HG03066 (cell line): ENCODE measurements around the gene GALNT18.
A peak's percentile ranks its signal among the peaks of the same experiment; 100 is the strongest.

Source experiments
- ATAC-seq: cut with Tn5 transposase; IDR thresholded peaks from one replicate; pipeline ENCODE4 v1.9.1; 2021; ENCODE audit warnings: low read depth; ENCODE audit not compliant: unreplicated experiment

Gene GALNT18

DNA sequence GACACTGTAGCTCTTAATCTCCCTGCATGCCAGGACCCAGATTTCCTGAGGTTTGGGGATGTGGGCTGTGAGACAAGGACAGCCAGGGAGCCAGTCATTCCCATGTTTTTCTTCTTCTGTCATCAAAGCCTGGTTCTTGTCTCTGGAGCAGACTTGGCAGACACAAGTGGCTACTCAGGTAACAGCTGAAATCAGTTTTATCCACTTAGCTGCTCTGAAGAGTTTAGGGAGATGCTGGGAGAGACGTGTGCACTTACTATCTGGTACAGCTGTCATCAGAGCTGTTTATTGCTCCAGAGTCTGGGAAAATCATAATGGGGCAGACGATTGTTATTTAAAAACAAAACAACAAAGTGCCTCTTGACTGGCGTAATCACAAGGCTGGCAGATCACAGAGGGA, 325.4 kb downstream of the GALNT18 start:
- ATAC-seq = no peak

DNA sequence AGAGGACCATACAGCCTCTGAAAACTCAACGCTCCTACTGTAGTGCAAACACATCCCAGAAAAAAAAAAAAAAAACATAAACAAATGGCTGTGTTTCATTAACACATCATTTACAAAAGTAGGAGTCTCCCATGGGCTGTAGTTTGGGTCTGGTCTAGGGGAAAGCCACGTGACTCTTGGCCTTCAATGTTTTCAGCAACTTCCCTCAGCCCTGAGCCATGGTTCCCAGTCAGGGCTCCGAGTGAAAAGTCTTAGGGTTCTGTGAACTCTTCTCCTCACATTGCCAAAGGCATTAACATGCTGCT, 327.3 kb downstream of the GALNT18 start:
- no peak for ATAC-seq

DNA sequence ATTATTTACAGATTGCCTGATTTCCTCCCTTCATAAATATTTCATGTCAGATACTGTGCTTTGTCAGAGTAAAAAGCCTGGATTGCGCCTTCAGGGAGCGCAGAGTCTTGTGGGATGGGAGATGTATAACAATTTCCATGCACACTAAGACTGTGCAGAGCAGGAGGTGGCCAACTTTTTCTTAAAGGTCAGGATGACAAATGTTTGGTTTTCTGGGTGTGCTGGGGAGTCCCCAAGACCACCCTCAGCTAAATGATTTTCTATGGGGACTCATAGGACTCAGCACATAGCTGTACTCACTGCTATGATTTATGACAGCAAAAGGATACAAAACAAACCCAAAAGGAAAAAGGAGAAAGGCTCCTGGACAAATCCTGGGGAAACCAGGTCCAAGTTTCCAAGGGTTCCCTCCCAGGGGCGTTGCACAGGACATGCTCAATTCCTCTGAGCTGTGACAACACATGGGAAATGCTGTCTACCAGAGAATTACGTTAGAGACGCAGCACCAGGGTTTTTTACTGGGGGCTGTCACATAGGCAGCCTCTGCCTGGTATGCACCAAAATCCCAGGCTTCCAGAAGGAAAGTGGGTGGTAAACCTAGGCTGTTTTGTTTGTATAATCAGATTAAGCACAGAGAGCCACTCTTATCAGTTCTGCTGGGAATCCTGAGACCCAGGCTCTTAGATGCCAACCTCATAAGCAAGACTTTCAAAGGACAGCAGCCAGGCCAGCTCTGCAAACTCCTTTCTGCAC, 327.8 kb downstream of the GALNT18 start:
- ATAC-seq = no peak

DNA sequence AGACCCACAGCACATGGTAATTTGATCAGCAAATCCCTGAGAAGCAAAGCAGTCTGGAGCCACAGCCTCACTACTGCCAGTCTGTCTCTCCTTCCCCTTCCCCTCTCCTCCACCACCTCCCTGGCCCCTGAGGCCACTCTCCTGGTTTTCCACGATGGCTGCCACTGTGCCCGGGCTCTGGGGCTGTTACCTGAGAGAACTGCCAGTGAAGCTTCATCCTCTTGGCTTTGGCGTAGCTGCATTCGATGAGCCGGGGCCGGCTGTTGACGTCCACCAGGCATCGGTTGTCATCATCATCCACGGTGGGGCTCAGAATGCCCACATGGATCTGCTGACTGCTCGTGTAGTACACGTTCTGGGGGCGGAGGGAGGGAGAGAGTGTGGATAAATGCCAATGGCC, 329.0 kb downstream of the GALNT18 start:
- no peak for ATAC-seq

DNA sequence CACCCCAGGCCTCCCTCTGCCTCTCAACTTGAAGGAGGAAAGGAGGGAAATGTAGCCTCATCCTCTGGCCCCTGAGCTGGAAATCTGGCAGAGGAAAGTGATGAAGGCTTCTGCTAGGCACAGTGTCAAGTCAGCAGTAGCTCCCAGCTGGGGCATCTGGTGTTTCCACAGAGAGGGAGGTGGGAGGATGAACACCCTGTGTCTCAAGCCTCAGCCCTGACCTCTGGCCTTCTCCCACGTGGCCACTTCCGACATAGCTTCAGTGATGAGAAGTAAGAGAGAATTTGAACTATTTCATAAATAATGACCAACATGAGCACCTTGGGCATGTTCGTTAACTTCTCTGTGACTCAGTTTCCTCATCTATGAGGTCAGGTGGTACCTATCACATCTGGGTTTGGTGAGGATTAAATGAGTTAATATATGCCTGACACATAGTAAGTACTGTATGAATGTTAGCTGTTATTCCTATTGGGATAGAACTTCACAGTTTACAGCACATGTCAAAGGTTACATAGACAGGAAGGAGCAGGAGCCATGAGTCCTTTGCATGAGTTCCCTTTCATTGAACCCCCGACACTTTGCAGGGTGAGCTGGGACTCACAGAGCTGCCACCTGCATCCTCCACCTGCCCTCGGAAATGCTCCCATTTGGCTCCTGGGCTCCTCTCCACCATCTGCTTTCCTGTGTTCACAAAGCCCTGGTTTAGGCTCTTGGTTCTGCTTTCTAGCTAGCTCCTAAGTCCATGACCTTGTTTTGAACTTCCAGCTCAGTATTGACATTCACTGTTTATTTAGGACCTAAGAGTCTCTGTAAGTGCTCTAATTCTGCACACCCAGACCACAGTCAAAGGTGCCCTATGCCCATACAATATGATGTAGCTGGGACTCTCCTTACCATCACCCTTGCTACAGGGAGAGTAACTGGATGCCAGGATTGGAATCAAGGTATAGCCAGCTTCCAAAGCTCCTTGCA, 330.5 kb downstream of the GALNT18 start:
- ATAC-seq = no peak

DNA sequence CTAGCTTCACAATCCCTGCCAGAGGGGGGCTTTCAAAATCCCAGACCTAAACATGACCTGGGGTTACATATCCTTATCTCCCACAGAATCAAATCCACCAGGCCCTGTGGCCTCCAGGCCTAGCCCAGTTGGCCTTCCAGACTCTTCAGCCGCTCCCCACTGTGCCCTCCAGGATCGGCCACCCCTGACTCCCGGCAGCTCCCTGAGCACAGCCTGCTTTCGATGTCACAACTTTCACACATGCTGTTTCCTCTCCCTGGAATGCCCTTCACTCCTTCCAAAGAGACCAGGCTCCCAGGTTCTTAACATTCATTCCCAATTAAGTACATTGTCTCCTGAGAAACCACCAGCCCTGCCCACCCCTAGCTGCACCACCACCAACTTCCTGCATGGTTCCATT, 331.5 kb downstream of the GALNT18 start:
- ATAC-seq = no peak

DNA sequence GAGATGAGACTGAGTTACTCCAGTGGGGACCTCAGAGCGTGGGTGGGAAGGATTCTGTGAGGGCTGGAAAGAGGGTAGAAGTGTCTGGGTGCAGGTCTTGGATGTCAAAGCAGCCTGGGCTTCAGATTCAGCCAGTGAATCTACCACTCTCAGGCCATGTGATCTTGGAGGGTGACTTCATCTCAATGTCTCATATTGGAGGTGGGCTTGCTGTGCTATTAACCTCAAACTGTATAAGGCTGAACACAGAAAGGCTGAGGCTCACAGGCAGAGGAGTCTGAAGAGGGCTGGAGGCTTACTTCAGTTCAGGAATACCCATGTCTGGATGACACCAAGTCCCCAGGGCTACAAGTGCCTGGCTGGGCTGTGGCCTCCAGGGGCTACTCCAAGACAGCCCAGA, 332.1 kb downstream of the GALNT18 start:
- ATAC-seq = no peak

DNA sequence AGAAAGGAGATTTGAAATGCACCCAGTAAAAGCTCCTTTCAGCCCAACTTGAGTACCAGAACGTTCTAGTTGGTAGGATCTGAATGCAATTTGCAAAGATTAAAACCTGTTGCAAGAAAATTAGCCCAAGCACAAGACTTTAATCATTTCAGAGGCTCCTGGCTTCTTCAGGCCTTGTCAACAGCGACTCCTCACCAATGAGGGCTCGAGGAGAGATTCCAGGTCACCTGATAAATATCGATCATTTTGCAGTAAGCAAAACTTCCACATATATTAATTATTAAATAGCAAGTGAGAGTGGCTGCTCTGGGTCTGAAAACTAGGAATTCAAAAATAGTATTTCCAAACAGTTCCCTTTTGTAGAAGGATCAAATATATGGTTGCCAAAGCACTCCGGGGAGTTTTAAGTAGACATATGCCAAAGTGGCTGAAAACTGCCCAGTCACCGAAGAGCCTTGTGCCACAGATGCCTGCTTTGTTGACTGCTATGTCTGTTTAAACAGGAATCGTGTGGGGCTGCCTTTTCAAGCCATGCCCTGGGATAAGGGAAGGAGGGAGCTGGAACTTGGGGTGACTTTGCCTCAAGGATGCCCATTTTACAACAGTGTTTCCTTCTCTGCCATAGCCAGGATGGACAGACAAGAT, 332.7 kb downstream of the GALNT18 start:
- no peak for ATAC-seq

DNA sequence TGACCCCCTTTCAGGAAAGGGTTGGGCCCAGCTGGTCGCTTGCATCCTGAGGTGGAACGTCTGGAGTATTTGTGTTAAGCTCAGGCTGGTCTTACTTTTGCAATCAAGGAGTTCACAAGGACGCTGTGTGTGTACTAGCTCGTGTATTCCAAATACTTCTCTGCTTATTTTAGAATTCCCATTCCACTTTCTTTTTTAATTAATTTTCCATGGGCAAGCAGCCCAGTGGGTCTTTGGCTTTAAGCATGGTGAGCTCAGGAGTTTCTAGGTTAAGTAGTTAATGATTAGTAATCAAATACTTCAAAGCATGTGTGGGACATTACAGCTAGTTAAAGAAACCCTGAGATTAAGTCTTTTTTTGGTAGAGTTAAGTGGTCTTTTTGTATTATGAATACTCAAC, 337.3 kb downstream of the GALNT18 start:
- ATAC-seq = no peak

DNA sequence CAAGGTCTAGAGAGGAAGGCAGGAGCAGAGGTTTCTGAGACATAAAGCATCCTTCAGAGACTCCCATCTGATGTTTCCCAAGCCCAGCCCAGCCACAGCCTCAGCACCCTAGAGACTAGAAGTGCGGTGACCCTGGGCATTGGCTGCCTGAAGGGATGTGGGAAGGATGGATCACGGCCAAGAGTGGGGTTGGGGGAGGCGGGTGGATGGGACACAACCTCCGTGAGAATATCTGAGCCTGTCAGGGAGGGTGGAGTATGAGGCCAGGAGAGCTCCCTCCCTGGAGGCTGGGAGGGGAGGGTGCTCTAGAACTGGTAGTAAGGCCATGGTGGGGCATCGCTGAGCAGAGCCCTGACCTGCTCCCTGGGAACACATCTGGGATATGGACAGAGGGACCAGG, 340.2 kb downstream of the GALNT18 start:
- ATAC-seq = no peak

DNA sequence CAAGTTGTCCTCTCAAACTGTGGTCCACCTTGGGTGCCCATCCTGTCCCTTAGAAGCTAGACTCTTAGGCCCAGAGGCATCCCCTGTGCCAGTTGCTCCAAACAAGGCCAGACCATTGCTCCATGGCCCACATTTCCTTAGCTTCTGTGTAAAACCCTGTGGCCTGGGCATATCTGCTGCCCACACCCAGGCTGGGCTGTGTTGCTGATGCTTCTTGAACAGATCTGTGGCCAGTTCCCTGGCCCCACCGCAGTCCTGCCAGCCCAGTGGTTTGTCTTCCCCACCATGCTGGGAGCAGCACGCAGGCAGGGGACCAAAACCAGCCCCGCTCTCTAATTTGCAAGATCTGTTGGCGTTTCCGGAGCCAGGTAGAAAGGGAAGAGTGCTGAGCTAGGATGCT, 341.0 kb downstream of the GALNT18 start:
- no peak for ATAC-seq

DNA sequence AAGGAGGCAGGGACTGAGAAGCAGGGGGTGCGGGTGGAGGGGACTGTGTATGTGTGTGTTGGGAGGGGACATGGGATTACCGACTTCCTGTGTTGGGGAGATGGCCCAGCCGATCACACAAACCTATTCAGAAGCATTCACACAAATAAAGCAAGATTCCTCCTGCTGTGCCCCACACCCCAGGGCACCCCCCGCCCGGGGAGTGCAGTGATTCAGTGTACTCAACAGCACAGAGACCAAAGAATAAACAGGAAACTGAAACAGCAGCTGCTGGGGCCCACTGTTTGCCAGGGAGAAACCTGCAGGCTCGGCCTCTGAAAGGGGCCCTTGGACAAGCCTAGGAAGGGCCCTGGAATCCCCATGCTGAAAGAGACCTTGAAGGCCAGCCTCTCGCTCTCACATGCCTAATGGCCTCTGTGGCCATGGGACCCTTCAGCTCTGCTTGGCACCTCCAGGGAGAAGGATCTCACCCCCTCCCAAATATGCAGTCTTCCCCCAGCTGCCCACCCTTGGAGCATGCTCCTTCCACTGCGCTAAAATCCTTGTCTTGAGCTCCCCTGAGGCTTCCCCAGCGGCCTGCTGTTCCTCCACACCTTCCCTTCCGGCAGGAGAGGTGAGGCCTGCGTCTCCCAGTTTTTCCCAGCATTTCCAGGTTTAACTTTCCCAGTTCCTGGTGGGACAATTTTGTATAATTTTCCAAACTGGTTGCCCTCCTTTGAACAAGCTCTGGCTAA, 341.7 kb downstream of the GALNT18 start:
- no peak for ATAC-seq

DNA sequence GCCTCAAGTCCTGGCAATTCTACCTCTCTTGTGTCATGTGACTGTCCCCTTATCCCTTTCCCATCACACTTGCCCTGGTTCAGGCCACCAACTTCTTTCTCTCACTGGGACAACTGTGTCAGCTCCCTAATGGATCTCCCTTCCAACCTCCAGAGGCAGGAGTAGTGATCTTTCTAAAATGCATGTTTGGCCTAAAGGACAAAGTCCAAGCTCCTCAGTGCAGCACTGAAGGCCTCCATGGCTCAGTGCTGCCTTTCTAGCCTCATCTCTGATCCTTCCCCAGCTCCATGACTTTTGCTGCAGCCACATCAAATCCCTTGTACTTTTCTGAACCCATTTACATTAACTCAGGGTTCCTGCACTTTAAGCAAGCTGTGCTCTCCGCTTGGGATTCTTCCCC, 349.6 kb downstream of the GALNT18 start:
- ATAC-seq = no peak

DNA sequence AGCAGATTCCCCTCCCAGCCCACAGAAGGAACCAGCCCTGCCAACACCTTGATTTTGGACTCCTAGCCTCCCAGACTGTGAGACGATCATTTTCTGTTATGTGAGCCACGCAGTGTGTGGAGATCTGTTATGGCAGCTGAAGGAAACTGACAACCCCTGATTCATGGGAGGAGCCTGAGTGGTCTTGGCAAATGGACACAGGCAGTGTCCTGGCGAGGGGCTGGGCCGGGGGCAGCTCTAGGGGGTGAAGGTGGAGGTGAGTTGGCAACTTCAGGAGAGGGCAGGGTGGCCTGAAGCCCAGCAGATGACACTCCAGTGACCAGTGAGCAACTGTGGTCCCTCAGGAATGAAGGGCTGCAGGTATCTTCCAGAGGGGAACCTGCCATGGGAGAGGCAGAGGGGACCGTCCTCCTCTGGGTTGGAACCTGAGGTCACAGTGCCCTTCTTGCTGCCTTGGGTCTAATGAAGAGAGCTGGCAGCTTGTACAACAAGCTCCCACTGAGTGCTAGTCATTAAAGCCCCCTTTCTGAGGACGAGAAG, 351.5 kb downstream of the GALNT18 start:
- no peak for ATAC-seq

DNA sequence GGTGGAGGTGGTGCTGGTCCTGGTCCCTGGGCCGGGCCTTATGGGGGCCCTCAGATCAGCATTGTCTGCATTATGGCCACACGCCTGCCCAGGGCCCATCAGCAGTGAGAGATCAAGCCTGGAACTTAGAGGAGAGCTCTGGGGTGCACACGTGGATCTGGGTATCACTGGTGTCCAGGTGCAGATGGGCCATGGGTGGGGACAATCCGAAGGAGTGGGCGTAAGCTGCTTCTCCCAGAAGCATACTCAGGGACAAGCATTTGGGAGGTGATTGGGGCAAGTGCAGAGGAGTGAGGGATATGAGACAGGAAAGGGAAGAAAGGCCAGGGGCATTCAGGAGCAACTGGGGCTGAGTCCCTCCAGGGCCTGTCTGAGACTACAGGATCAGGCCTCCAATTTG, 353.1 kb downstream of the GALNT18 start:
- no peak for ATAC-seq

DNA sequence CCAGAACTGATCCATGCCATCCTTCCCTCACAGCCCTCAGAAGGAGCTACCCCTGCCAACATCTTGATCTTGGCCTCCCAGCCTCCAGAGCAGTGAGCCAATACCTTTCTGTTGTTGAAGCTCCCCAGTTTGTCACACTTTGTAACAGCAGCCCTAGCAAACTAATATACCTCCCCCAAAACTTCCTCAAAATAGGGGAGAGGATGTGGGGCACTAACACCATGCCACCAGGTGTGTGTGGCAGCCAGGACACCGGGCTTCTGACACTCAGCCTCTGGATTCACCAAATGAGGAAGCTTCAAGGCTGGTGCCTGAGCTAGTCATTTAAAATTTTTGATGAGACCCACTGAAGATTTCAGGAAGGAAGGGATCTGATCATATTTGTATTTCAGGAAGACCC, 353.7 kb downstream of the GALNT18 start:
- no peak for ATAC-seq

DNA sequence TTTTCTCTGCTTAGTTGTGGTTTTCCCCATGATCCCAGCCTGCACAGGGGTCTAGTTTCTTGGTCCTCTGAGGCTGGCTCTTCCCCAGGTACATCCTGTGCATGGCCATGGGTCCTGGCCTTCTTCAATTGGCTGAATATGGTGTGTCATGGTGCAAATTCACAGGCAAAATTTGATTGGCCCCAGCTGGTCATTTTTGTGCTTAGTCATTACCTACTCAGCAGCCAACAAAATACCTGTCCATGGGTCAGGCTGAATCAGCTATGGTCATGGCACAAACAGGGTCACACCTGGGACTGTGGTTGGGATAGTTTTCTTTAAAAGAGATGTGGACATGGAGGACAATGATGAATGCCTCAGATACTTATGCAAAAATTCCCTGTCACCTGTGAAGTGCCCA, 354.5 kb downstream of the GALNT18 start:
- no peak for ATAC-seq

DNA sequence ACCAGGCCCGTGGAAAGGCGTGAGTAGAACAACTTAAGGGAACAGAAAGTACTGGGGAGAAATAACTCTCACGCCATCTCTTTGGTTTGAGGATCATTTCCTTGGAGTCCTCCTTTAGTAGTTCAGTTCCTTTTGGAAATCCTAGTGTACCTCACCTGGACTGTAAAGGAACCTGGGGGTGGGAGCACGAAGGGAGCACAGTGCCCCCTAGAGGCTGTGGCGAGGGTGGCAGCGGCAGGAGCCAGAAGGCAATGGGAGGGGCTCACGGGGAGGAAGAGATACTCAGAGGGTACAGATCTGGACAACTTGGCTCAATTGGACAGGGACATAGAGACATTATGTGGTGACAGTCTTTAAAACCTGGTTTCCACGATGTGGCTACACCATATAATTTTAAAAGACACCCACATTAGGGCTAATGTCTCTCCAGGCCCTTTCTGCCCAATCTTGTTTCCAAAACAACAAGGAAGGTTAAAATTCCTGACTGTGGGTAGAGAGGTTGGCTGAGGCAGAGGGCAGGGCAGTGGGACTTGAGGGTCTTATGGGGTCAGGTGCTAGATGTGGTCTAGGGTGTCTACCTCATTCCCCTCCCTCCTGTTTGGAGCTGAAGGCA, 355.7 kb downstream of the GALNT18 start:
- ATAC-seq = peak; percentile 60

DNA sequence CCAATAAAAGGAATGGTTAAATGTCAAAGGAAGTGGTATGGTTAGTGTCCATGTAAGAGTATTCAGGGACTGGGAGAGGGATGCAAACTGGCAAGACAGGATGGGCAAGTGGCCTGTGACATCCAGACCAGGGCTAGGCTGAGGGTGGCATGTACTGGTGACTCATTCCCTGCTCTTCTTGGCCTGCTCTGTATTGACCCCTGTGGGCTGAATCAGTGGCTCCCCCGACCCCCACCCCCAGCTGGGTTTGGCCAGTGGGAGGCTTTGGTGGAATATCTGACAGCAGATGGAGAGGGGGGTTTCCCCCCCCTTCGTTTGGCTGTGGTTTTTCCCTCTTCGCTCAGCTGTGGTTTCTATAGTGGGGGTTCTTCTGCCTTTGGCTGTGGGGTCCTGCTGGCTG, 356.5 kb downstream of the GALNT18 start:
- no peak for ATAC-seq
